PC-3 (cell line): ENCODE measurements around the gene GCM1. TPM values are rescaled to one million over a fixed set of nuclear protein-coding genes. Genes with fewer than 3 reads are reported as not detected.

Experiments used
- ATAC-seq: fragments of 200-7000 bp; cut with Tn5 transposase; 2 replicates; pipeline ENCODE4 v1.9.1; 2020; ENCODE audit warnings: mild to moderate bottlenecking, moderate library complexity
- BruUV-seq: library from RNA; stranded (reverse); fragments of 400-500 nt; replicated peaks from 2 replicates; lab custom pipeline; 2021; lab: Mats Ljungman, UMichigan
- CTCF ChIA-PET: fragments of 300-600 bp; sonication (Branson Sonifier 250); formaldehyde crosslinking; loops from one replicate; lab custom pipeline; 2022; ENCODE audit warnings: antibody characterized with exemption; lab: Charles Lee
- POLR2A ChIA-PET: fragments of 300-600 bp; sonication (Branson Sonifier 250); formaldehyde crosslinking; loops from one replicate; lab custom pipeline; 2022; ENCODE audit warnings: antibody characterized with exemption; ENCODE audit not compliant: unreplicated experiment; lab: Charles Lee
- DNase-seq: peaks from one replicate; pipeline ENCODE4 v3.0.0-alpha.2; 2015
- H2AFZ ChIP-seq: fragments of 300-600 bp; sonication (generic); 2 replicates; pipeline ENCODE4 v1.6.0; 2016; ENCODE audit warnings: antibody characterized with exemption, low read length
- H3F3A ChIP-seq: fragments of 300-600 bp; sonication (generic); one replicate; pipeline ENCODE4 v1.6.0; 2017; ENCODE audit warnings: antibody characterized with exemption, low read length, control low read depth, mild to moderate bottlenecking; ENCODE audit not compliant: unreplicated experiment
- H3K27ac ChIP-seq: fragments of 300-600 bp; sonication (generic); 2 replicates; pipeline ENCODE4 v1.5.1; 2016; ENCODE audit warnings: mild to moderate bottlenecking, low read length
- H3K27me3 ChIP-seq: fragments of 300-600 bp; sonication (generic); 2 replicates; pipeline ENCODE4 v1.6.1; 2016; ENCODE audit warnings: low read length, mixed read lengths
- H3K36me3 ChIP-seq: fragments of 300-600 bp; sonication (generic); 2 replicates; pipeline ENCODE4 v1.6.1; 2016; ENCODE audit warnings: low read depth, mixed run types, low read length, mixed read lengths
- H3K4me1 ChIP-seq: fragments of 300-600 bp; sonication (generic); 2 replicates; pipeline ENCODE4 v1.5.1; 2016; ENCODE audit warnings: low read length; ENCODE audit not compliant: insufficient read depth
- H3K4me2 ChIP-seq: fragments of 300-600 bp; sonication (generic); 2 replicates; pipeline ENCODE4 v1.6.0; 2016; ENCODE audit warnings: low read length
- H3K4me3 ChIP-seq: fragments of 300-600 bp; sonication (generic); 2 replicates; pipeline ENCODE4 v1.5.1; 2016; ENCODE audit warnings: mild to moderate bottlenecking, low read length, mixed read lengths
- H3K79me2 ChIP-seq: fragments of 300-600 bp; sonication (generic); 2 replicates; pipeline ENCODE4 v1.6.1; 2017; ENCODE audit warnings: low read length, mixed read lengths
- H3K9ac ChIP-seq: fragments of 300-600 bp; sonication (generic); 2 replicates; pipeline ENCODE4 v1.6.0; 2016; ENCODE audit warnings: mild to moderate bottlenecking, low read length
- H3K9me2 ChIP-seq: fragments of 300-600 bp; sonication (generic); replicated peaks from 2 replicates; pipeline ENCODE4 v1.6.1; 2016; ENCODE audit warnings: mixed run types, low read length, mixed read lengths
- H3K9me3 ChIP-seq: fragments of 300-600 bp; sonication (generic); 2 replicates; pipeline ENCODE4 v1.6.1; 2016; ENCODE audit warnings: low read length, mixed read lengths
- H4K20me1 ChIP-seq: fragments of 300-600 bp; sonication (generic); 2 replicates; pipeline ENCODE4 v1.6.1; 2016; ENCODE audit warnings: low read length, mixed read lengths
- CTCF ChIP-seq: fragments of 300-600 bp; sonication (generic); conservative IDR thresholded peaks from 2 replicates; pipeline ENCODE4 v1.5.1; 2017; ENCODE audit warnings: antibody characterized with exemption, low read depth, mild to moderate bottlenecking, low read length
- EZH2 ChIP-seq: fragments of 300-600 bp; sonication (generic); IDR thresholded peaks from one replicate; pipeline ENCODE4 v1.6.1; 2017; ENCODE audit warnings: antibody characterized with exemption, mild to moderate bottlenecking, low read length; ENCODE audit not compliant: unreplicated experiment
- EZH2phosphoT487 ChIP-seq: fragments of 300-600 bp; sonication (generic); IDR thresholded peaks from 2 replicates; pipeline ENCODE4 v1.6.1; 2018; ENCODE audit warnings: mild to moderate bottlenecking, antibody characterized with exemption, low read length, borderline replicate concordance
- intact Hi-C: fragments of 100-400 bp; cut with micrococcal nuclease; formaldehyde crosslinking; loops from 2 replicates; pipeline ENCODE4 v1.9.0; 2023
- total RNA-seq: library from RNA; depleted of rRNA; stranded (reverse); fragments of >200 nt; gene quantifications from 2 replicates; pipeline ENCODE4 v1.2.3, GENCODE V29; 2014

The GCM1 gene
- total RNA-seq, 1 experiment from 2014 or later = not detected

DNA sequence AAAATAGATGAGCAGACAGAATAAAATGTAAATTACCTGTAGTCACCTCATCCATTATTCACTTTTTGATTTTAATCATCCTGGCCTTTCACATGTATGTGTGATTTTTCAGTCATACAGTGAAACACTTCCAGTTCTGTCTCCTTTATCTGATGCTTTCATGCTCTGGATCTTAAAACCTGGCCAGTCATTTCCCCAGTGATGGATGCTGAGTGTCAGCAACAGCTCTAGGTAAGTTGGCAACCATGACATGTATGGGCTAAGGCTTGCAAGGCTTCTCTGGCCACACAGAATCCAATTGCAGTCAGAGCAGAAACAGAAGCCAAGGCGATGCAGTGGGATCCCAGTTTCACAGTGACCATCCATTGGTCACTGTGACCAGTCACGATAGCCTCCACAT, 47.6 kb downstream of the GCM1 start:
- intact Hi-C loops = loop anchor here (5.0 kb wide), 1 partner anchor 336 kb away; no protein-coding TSS in a partner anchor
- TF ChIP-seq EZH2 = no peak
- no peak for TF ChIP-seq CTCF
- TF ChIP-seq EZH2phosphoT487 = no peak
- Histone ChIP-seq H3F3A (no peaks in the 10 kb centered on the region), H3K27ac (no peak overlapping the region), H3K4me1 (no peaks in the 10 kb centered on the region), H4K20me1 (no peaks in the 10 kb centered on the region), H3K9ac (no peak overlapping the region), H3K27me3 (no peaks in the 10 kb centered on the region), H3K79me2 (no peaks in the 10 kb centered on the region), H3K4me3 (no peak overlapping the region), H3K9me2 (no peaks in the 10 kb centered on the region), H3K9me3 (no peaks in the 10 kb centered on the region), H3K36me3 (peaks cover 32% of the 10 kb centered on the region), H2AFZ (no peak overlapping the region), H3K4me2 (no peak overlapping the region)
- BruUV-seq = no TSS peak
- no peak for ATAC-seq
- ChIA-PET CTCF (no interaction called here), POLR2A (no interaction called here)
- DNase-seq = no peak

GRCh38 chr6:53100561-53100960, 48.1 kb downstream of the GCM1 start:
- ChIA-PET CTCF (no interaction called here), POLR2A (no interaction called here)
- H3K4me2 ChIP-seq = no peak overlapping the region
- peaks cover 37% of the 10 kb centered on the region for H3K36me3 ChIP-seq
- no peaks in the 10 kb centered on the region for H3K9me3 ChIP-seq
- H3K27ac ChIP-seq = no peak overlapping the region
- intact Hi-C loops = loop anchor here (5.0 kb wide), 1 partner anchor 337 kb away; no protein-coding TSS in a partner anchor
- BruUV-seq = no TSS peak
- ATAC-seq (no peak), DNase-seq (no peak)
- no peak overlapping the region for H3K9ac ChIP-seq
- H3K4me3 ChIP-seq = no peak overlapping the region
- no peaks in the 10 kb centered on the region for H3F3A ChIP-seq
- TF ChIP-seq EZH2phosphoT487 (no peak), CTCF (no peak), EZH2 (no peak)
- no peaks in the 10 kb centered on the region for H3K79me2 ChIP-seq
- H3K27me3 ChIP-seq = no peaks in the 10 kb centered on the region
- no peaks in the 10 kb centered on the region for H3K4me1 ChIP-seq
- H4K20me1 ChIP-seq = no peaks in the 10 kb centered on the region
- no peaks in the 10 kb centered on the region for H3K9me2 ChIP-seq
- H2AFZ ChIP-seq = no peak overlapping the region

- DNase-seq (no peak), ATAC-seq (no peak)
- TF ChIP-seq EZH2phosphoT487 (no peak), EZH2 (no peak), CTCF (no peak)
- H3K4me2 ChIP-seq = no peak overlapping the region
- ChIA-PET POLR2A (no interaction called here), CTCF (no interaction called here)
- H3K36me3 ChIP-seq = peaks cover 69% of the 10 kb centered on the region
- no peak overlapping the region for H3K9ac ChIP-seq
- H3K4me1 ChIP-seq = no peaks in the 10 kb centered on the region
- no peaks in the 10 kb centered on the region for H4K20me1 ChIP-seq
- H3K27me3 ChIP-seq = no peaks in the 10 kb centered on the region
- H3K9me2 ChIP-seq = no peaks in the 10 kb centered on the region
- H3F3A ChIP-seq = no peaks in the 10 kb centered on the region
- H3K79me2 ChIP-seq = no peaks in the 10 kb centered on the region
- H3K4me3 ChIP-seq = no peak overlapping the region
- no peaks in the 10 kb centered on the region for H3K9me3 ChIP-seq
- no peak overlapping the region for H2AFZ ChIP-seq
- intact Hi-C loops = no loop called here
- no peak overlapping the region for H3K27ac ChIP-seq
- BruUV-seq = no TSS peak
Measured at GRCh38 chr6:53095716-53096115, 52.9 kb downstream of the GCM1 start.
